ENCODE results near the gene SLC4A2. TPM values are rescaled to one million over a fixed set of nuclear protein-coding genes. Genes with fewer than 3 reads are reported as not detected.

SLC4A2 gene
- total and polyA plus RNA-seq, 7 donors = 26.5 to 39.8 (median 32.0) TPM

DNA sequence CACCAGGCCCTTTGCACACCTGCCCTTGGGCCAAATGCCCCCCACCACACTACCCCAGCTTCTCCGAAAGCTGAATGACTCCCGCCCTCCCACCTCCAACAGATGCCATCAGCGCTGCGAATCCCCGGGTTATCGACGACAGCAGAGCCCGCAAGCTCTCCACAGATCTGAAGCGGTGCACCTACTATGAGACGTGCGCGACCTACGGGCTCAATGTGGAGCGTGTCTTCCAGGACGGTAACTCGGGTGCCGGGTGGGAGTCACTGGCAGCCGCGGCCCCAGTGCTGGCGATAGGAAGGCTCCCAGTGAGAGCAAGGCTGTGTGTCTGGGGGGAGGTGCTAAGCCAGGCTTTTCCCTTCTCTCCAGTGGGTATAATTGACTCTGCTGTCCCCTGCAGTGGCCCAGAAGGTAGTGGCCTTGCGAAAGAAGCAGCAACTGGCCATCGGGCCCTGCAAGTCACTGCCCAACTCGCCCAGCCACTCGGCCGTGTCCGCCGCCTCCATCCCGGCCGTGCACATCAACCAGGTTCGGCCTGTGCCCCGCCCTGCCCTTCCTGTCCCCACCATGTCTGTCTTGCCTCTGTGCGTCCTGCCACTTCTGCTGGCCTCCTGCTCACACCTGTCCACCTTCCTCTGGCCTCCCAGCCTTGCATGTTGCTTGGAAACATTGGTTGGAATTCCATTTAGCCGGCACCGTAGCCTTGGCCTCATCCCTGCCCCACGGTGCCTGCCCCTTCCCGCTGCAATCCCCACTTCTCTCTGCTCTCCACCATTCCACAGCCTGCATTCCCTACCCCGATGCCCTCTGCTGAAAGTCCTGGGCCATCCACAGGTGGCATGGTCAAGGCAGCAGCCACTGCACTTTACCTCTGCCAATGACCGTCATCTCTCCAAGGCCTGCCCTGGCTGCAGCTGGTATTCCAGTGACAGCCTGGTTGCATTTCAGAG, 59.0 kb downstream of the SLC4A2 start:
- intact Hi-C loops (cut with DNase I) = no loop called here
- WGBS, 3 donors = 93 to 95% (median 93%) methylated on average over 34 to 38 of the region's 38 CpGs

GRCh38 chr7:151119055-151119415, 59.6 kb downstream of the SLC4A2 start:
- ATAC-seq (no peak), DNase-seq (no peak)
- Histone ChIP-seq H3K36me3 (ENCODE audit: insufficient read depth in 1 of 2, low read depth in 1 of 2) (peaks cover 0 to 54% of the 10 kb centered on the region in 2 donors), H3K27ac (no peak overlapping the region), H3K4me1 (peaks cover under 1% of the 10 kb centered on the region), H3K9me3 (no peaks in the 10 kb centered on the region), H3K27me3 (ENCODE audit: insufficient read depth in 3 of 3, low read length in 2 of 3) (no peaks in the 10 kb centered on the region), H3K4me3 (no peak overlapping the region)
- no peak for TF ChIP-seq CTCF (IDR thresholded peaks at IDR 0.05)
- WGBS, 3 donors = 92 to 96% (median 96%) methylated on average over 13 of the region's 13 CpGs
- intact Hi-C loops (cut with DNase I) = no loop called here

More for the DNA sequence above, 59.0 kb downstream of the SLC4A2 start:
- Histone ChIP-seq H3K9me3 (no peaks in the 10 kb centered on the region), H3K27ac (no peak overlapping the region), H3K36me3 (ENCODE audit: insufficient read depth in 1 of 2, low read depth in 1 of 2) (peaks cover 0 to 48% of the 10 kb centered on the region in 2 donors), H3K27me3 (ENCODE audit: insufficient read depth in 3 of 3, low read length in 2 of 3) (no peaks in the 10 kb centered on the region), H3K4me1 (no peaks in the 10 kb centered on the region), H3K4me3 (no peak overlapping the region)
- DNase-seq = no peak
- ATAC-seq = no peak
- TF ChIP-seq CTCF (IDR thresholded peaks at IDR 0.05) = no peak

DNA sequence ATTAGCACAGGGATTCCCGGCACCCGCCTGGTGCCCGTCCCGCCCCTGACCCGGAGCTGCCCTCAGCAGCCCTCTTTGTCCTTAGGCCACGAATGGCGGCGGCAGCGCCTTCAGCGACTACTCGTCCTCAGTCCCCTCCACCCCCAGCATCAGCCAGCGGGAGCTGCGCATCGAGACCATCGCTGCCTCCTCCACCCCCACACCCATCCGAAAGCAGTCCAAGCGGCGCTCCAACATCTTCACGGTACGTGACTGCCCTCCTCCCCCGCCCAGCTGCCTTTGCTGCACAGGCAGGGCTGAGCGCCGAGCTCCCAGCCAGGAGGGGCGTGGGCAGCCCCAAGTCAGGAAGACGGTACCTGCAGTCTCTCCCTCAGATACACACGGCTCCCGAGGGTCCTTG, 60.5 kb downstream of the SLC4A2 start:
- intact Hi-C loops (cut with DNase I) = loop anchor here (5.0 kb wide), 3 partner anchors 122 to 182 kb away; no protein-coding TSS in a partner anchor

GRCh38 chr7:151120896-151121295, 61.5 kb downstream of the SLC4A2 start:
- Histone ChIP-seq H3K27me3 (ENCODE audit: insufficient read depth in 3 of 3, low read length in 2 of 3) (no peaks in the 10 kb centered on the region), H3K4me3 (no peak overlapping the region), H3K9me3 (no peaks in the 10 kb centered on the region), H3K4me1 (peaks cover 17% of the 10 kb centered on the region), H3K27ac (no peak overlapping the region), H3K36me3 (ENCODE audit: insufficient read depth in 1 of 2, low read depth in 1 of 2) (peaks cover 0 to 65% of the 10 kb centered on the region in 2 donors)
- intact Hi-C loops (cut with DNase I) = loop anchor here (5.0 kb wide), 3 partner anchors 121 to 181 kb away; no protein-coding TSS in a partner anchor
- no peak for TF ChIP-seq CTCF (IDR thresholded peaks at IDR 0.05)
- ATAC-seq (no peak), DNase-seq (peak in 1 of 2 donors; percentile 13)
- WGBS, 3 donors = 83 to 88% (median 86%) methylated on average over 22 of the region's 22 CpGs

More for the DNA sequence above, 60.5 kb downstream of the SLC4A2 start:
- TF ChIP-seq CTCF (IDR thresholded peaks at IDR 0.05) = no peak
- WGBS, 3 donors = 92 to 97% (median 93%) methylated on average over 24 to 27 of the region's 27 CpGs
- Histone ChIP-seq H3K27ac (no peak overlapping the region), H3K4me3 (no peak overlapping the region), H3K9me3 (no peaks in the 10 kb centered on the region), H3K36me3 (ENCODE audit: insufficient read depth in 1 of 2, low read depth in 1 of 2) (peaks cover 0 to 62% of the 10 kb centered on the region in 2 donors), H3K4me1 (peaks cover 7% of the 10 kb centered on the region), H3K27me3 (ENCODE audit: insufficient read depth in 3 of 3, low read length in 2 of 3) (no peaks in the 10 kb centered on the region)
- no peak for ATAC-seq
- DNase-seq = no peak

Data from psoas muscle (tissue), 8 donors.